ENCODE measurements around the gene SVIL.

- TF ChIP-seq CTCF (conservative IDR thresholded peaks at IDR 0.05; ENCODE audit: low read length) (no peak), EZH2phosphoT487 (IDR thresholded peaks at IDR 0.05; ENCODE audit: borderline replicate concordance, low read depth, low read length) (no peak)
Observed at GRCh38 chr10:29514306-29514705, 120.5 kb downstream of the SVIL start.
